ENCODE data around the gene MRPL44.

Gene MRPL44

DNA sequence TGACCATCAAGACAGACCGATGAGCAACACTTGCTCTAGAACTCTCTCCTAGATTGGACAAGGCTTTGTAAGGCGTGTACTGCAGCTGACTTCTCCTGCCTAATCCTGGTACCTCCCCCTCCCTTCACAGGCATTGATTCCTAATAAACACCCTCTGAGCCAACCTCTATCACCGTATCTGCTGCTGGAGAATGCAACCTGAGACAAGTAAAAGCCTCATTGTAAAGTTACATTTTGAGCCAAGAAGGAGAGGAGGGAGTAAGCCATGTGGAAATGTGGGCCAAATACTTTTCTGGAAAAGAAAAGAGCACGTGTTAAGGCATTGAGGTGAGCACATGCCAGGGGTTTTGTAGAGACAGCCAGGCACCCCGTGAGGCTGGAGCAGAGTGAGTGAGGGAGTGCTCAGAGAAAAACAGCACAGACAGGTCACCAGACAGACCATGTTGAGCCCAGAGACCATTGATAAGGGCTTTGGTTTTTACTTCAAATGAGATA is 9.5 kb upstream of the MRPL44 start:
- H3K4me3 Mint-ChIP-seq: no peak overlapping the region
- H3K9me3 Mint-ChIP-seq: no peaks in the 10 kb centered on the region
- H3K36me3 Mint-ChIP-seq: peaks cover 2% of the 10 kb centered on the region
- H3K27ac Mint-ChIP-seq: peak overlapping the region; percentile 80
- H3K27me3 Mint-ChIP-seq: no peaks in the 10 kb centered on the region
- H3K4me1 Mint-ChIP-seq: peaks cover 71% of the 10 kb centered on the region

DNA sequence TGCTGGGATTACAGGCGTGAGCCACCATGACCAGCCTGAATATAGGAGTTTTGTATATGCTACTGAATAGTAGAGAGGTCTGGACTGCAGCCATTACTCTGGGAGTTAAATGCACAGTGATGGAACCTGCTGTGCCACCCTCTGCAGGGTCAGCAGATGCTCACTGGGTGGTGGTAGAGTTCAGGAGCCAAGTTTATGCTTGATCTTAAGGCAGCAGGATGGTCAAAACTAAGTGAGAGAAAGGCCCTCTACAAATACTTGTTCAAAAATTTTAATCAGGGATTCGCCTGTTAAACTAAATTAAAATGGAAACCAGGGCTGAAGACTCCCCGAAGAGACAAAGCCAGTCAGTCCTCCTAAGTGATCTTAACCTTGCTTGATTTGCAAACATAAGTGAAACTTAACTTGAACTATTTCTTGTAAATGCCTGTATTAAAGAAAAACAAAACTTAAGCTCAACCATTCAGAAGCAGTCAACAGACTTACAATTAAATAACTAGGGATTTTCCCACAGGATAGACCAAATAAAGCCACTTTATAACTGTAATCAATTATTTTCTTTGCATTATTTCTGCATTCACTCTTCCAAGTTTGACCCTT is 7.9 kb upstream of the MRPL44 start:
- Mint-ChIP-seq H3K4me1 (peaks cover 64% of the 10 kb centered on the region), H3K36me3 (no peaks in the 10 kb centered on the region), H3K27ac (peak overlapping the region; percentile 89), H3K9me3 (no peaks in the 10 kb centered on the region), H3K4me3 (no peak overlapping the region), H3K27me3 (no peaks in the 10 kb centered on the region)

GRCh38 chr2:223950448-223951347 is 6.6 kb upstream of the MRPL44 start:
- H3K4me3 Mint-ChIP-seq: peak overlapping the region; percentile 78
- peak overlapping the region; percentile 89 for H3K27ac Mint-ChIP-seq
- peaks cover 68% of the 10 kb centered on the region for H3K4me1 Mint-ChIP-seq
- no peaks in the 10 kb centered on the region for H3K27me3 Mint-ChIP-seq
- H3K36me3 Mint-ChIP-seq: no peaks in the 10 kb centered on the region
- no peaks in the 10 kb centered on the region for H3K9me3 Mint-ChIP-seq

- Mint-ChIP-seq H3K27ac (peak overlapping the region; percentile 32), H3K4me1 (peaks cover 66% of the 10 kb centered on the region), H3K4me3 (no peak overlapping the region), H3K27me3 (no peaks in the 10 kb centered on the region), H3K36me3 (no peaks in the 10 kb centered on the region), H3K9me3 (no peaks in the 10 kb centered on the region)
Measured at GRCh38 chr2:223952280-223952968, 4.8 kb upstream of the MRPL44 start.

DNA sequence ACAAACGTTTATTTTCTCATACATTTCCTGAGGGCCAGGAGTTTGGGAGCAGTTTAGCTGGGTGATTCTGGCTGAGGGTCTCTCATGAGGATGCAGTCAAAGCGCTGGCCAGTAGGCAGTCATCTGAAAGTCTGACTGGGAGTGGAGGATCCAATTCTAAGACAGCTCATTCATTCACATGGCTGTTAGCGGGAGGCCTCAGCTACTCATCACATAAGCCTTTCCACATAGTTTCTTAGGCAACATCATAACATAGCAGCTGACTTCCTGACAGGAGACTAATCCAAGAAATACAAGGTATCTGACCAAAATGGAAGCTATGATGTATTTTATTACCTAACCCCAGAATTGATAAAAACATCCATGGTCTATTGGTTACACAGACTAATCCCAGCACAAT is 2.9 kb upstream of the MRPL44 start:
- Mint-ChIP-seq H3K4me1 (peaks cover 67% of the 10 kb centered on the region), H3K4me3 (no peak overlapping the region), H3K27me3 (no peaks in the 10 kb centered on the region), H3K36me3 (no peaks in the 10 kb centered on the region), H3K27ac (no peak overlapping the region), H3K9me3 (no peaks in the 10 kb centered on the region)

- H3K4me3 Mint-ChIP-seq: peak overlapping the region; percentile 57
- H3K4me1 Mint-ChIP-seq: peaks cover 69% of the 10 kb centered on the region
- H3K36me3 Mint-ChIP-seq: peaks cover 9% of the 10 kb centered on the region
- H3K27ac Mint-ChIP-seq: peak overlapping the region; percentile 48
- H3K9me3 Mint-ChIP-seq: no peaks in the 10 kb centered on the region
- no peaks in the 10 kb centered on the region for H3K27me3 Mint-ChIP-seq
Measured at GRCh38 chr2:223956300-223956699, 963 bp upstream of the MRPL44 start.

- no peaks in the 10 kb centered on the region for H3K9me3 Mint-ChIP-seq
- H3K27ac Mint-ChIP-seq: peak overlapping the region; percentile 59
- no peaks in the 10 kb centered on the region for H3K27me3 Mint-ChIP-seq
- peaks cover 75% of the 10 kb centered on the region for H3K4me1 Mint-ChIP-seq
- H3K36me3 Mint-ChIP-seq: peaks cover 11% of the 10 kb centered on the region
- peak overlapping the region; percentile 85 for H3K4me3 Mint-ChIP-seq
Measured at GRCh38 chr2:223959688-223960087, 2.4 kb downstream of the MRPL44 start.

DNA sequence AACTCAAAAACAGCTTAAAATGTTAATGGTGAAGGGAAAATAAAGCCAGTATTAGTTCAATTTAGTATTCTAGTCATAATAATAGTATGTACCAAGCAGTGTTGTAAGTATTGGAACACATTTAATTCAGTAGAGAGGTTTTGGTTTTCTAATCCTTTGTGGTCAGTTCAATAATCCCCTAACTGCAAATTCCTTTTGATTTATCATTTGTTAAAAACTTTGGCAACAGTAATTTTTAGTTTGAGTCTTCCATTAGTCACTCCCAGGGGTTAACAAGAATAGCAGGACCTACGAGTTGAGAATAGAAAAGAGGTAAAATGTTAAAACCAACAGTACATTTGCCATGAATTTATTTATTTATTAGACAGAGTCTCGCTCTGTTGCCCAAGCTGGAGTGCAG is 10.7 kb downstream of the MRPL44 start:
- Mint-ChIP-seq H3K36me3 (peaks cover 9% of the 10 kb centered on the region), H3K27ac (no peak overlapping the region), H3K4me3 (no peak overlapping the region), H3K27me3 (no peaks in the 10 kb centered on the region), H3K9me3 (no peaks in the 10 kb centered on the region), H3K4me1 (peaks cover 28% of the 10 kb centered on the region)

DNA sequence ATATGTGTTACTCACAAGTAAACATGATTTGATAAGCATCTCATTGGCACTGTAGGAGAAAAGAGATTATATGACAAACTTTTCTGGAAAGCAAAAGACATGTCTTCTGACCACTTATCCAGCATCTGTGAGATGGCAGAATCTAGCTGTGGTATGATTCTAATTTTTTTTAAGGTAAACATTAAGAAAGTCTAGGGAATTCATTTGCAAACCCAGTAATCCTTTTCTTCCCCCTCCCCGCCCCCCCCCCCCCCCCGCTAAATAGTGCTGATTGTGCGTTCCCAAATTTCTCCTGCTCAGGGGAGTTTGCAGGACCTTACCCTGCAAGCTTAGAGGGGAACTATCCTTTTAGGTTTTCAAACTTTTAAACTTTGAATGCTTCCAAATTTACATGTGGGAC is 12.1 kb downstream of the MRPL44 start:
- peaks cover 9% of the 10 kb centered on the region for H3K36me3 Mint-ChIP-seq
- H3K27me3 Mint-ChIP-seq: no peaks in the 10 kb centered on the region
- no peaks in the 10 kb centered on the region for H3K9me3 Mint-ChIP-seq
- no peak overlapping the region for H3K27ac Mint-ChIP-seq
- H3K4me1 Mint-ChIP-seq: peaks cover 17% of the 10 kb centered on the region
- H3K4me3 Mint-ChIP-seq: no peak overlapping the region

- Mint-ChIP-seq H3K36me3 (peaks cover 9% of the 10 kb centered on the region), H3K4me1 (peaks cover 17% of the 10 kb centered on the region), H3K4me3 (no peak overlapping the region), H3K9me3 (no peaks in the 10 kb centered on the region), H3K27ac (no peak overlapping the region), H3K27me3 (no peaks in the 10 kb centered on the region)
Measured at GRCh38 chr2:223969856-223970255, 12.6 kb downstream of the MRPL44 start.

GRCh38 chr2:223970343-223971128 is 13.3 kb downstream of the MRPL44 start:
- Mint-ChIP-seq H3K36me3 (peaks cover 9% of the 10 kb centered on the region), H3K4me1 (peaks cover 14% of the 10 kb centered on the region), H3K4me3 (no peak overlapping the region), H3K27ac (no peak overlapping the region), H3K9me3 (no peaks in the 10 kb centered on the region), H3K27me3 (no peaks in the 10 kb centered on the region)

- Mint-ChIP-seq H3K9me3 (no peaks in the 10 kb centered on the region), H3K27me3 (no peaks in the 10 kb centered on the region), H3K36me3 (peaks cover 5% of the 10 kb centered on the region), H3K27ac (no peak overlapping the region), H3K4me3 (no peak overlapping the region), H3K4me1 (peaks cover 9% of the 10 kb centered on the region)
Measured at GRCh38 chr2:223971731-223972130, 14.5 kb downstream of the MRPL44 start.

- H3K36me3 Mint-ChIP-seq: peaks cover 4% of the 10 kb centered on the region
- no peak overlapping the region for H3K27ac Mint-ChIP-seq
- no peak overlapping the region for H3K4me3 Mint-ChIP-seq
- H3K9me3 Mint-ChIP-seq: no peaks in the 10 kb centered on the region
- H3K27me3 Mint-ChIP-seq: no peaks in the 10 kb centered on the region
- peaks cover 9% of the 10 kb centered on the region for H3K4me1 Mint-ChIP-seq
Measured at GRCh38 chr2:223972656-223973102, 15.4 kb downstream of the MRPL44 start.

- Mint-ChIP-seq H3K4me3 (no peak overlapping the region), H3K4me1 (peaks cover 9% of the 10 kb centered on the region), H3K27me3 (no peaks in the 10 kb centered on the region), H3K27ac (no peak overlapping the region), H3K9me3 (no peaks in the 10 kb centered on the region), H3K36me3 (peaks cover 4% of the 10 kb centered on the region)
Measured at GRCh38 chr2:223973606-223974005, 16.3 kb downstream of the MRPL44 start.

GRCh38 chr2:223976635-223977226 is 19.5 kb downstream of the MRPL44 start:
- Mint-ChIP-seq H3K27ac (no peak overlapping the region), H3K4me1 (no peaks in the 10 kb centered on the region), H3K36me3 (peaks cover 4% of the 10 kb centered on the region), H3K4me3 (no peak overlapping the region), H3K9me3 (no peaks in the 10 kb centered on the region), H3K27me3 (no peaks in the 10 kb centered on the region)

Measured in activated naive CD4-positive, alpha-beta T cell treated with anti-CD3 and anti-CD28 coated beads, Interleukin-2, amount 50 U/mL, for 24 hours (primary cell).